PC-9 (cell line): ENCODE measurements around the gene C17orf100.

Source experiments
- CTCF ChIP-seq: fragments of 200-600 bp; sonication (generic); conservative IDR thresholded peaks from 2 replicates; pipeline ENCODE4 v1.6.1; 2017; ENCODE audit warnings: mixed run types, antibody characterized with exemption, mild to moderate bottlenecking, moderate library complexity
- EZH2 ChIP-seq: fragments of 200-600 bp; sonication (generic); IDR thresholded peaks from 2 replicates; pipeline ENCODE4 v1.8.0; 2017; ENCODE audit warnings: antibody characterized with exemption, low read depth

GRCh38 chr17:6654841-6655731 is 3.5 kb downstream of the C17orf100 start:
- TF ChIP-seq CTCF (no peak), EZH2 (no peak)
